ENCODE data around the gene PAOX.

The PAOX gene

GRCh38 chr10:133388236-133388972 lies 9.3 kb downstream of the PAOX start:
- no peak for DNase-seq (ENCODE audit: low spot score)

- DNase-seq (ENCODE audit: low spot score), result no peak
Measured at GRCh38 chr10:133388973-133389818, 10.1 kb downstream of the PAOX start.

- no peak for DNase-seq (ENCODE audit: low spot score)
Measured at GRCh38 chr10:133390597-133391248, 11.7 kb downstream of the PAOX start.

GRCh38 chr10:133391249-133391635 lies 12.2 kb downstream of the PAOX start:
- DNase-seq (ENCODE audit: low spot score), result no peak

- no peak for DNase-seq (ENCODE audit: low spot score)
Measured at GRCh38 chr10:133391761-133392518, 12.9 kb downstream of the PAOX start.

GRCh38 chr10:133393401-133394063 lies 14.5 kb downstream of the PAOX start:
- DNase-seq (ENCODE audit: low spot score), result no peak

GRCh38 chr10:133394064-133394663 lies 15.1 kb downstream of the PAOX start, which contains the start of gene MTG1:
Gene MTG1 (plus strand): TSS chr10:133394157. CDS start chr10:133394221, 64 bp downstream.
- peak; percentile 95 for DNase-seq (ENCODE audit: low spot score)

- no peak for DNase-seq (ENCODE audit: low spot score)
Measured at GRCh38 chr10:133394801-133395221, 15.7 kb downstream of the PAOX start.

GRCh38 chr10:133396035-133396624 lies 17.1 kb downstream of the PAOX start:
- DNase-seq (ENCODE audit: low spot score), result no peak

- no peak for DNase-seq (ENCODE audit: low spot score)
Measured at GRCh38 chr10:133397938-133398337, 18.9 kb downstream of the PAOX start.

- no peak for DNase-seq (ENCODE audit: low spot score)
Measured at GRCh38 chr10:133399123-133399601, 20.1 kb downstream of the PAOX start.

GRCh38 chr10:133400624-133401424 lies 21.8 kb downstream of the PAOX start:
- DNase-seq (ENCODE audit: low spot score), result no peak

- no peak for DNase-seq (ENCODE audit: low spot score)
Measured at GRCh38 chr10:133401500-133401899, 22.4 kb downstream of the PAOX start.

- DNase-seq (ENCODE audit: low spot score), result no peak
Measured at GRCh38 chr10:133401981-133402725, 23.1 kb downstream of the PAOX start.

- DNase-seq (ENCODE audit: low spot score), result no peak
Measured at GRCh38 chr10:133403359-133403758, 24.3 kb downstream of the PAOX start.

- DNase-seq (ENCODE audit: low spot score), result no peak
Measured at GRCh38 chr10:133403784-133404183, 24.7 kb downstream of the PAOX start.

GRCh38 chr10:133405272-133405671 lies 26.2 kb downstream of the PAOX start:
- DNase-seq (ENCODE audit: low spot score), result no peak

GRCh38 chr10:133405844-133406527 lies 26.9 kb downstream of the PAOX start:
- DNase-seq (ENCODE audit: low spot score), result no peak
